Muscle layer of colon (tissue), 2 donors: ENCODE measurements around the gene JAZF1.
A peak's percentile ranks its signal among the peaks of the same experiment; 100 is the strongest.

Experiments
- H3K27ac ChIP-seq: one replicate; pipeline ENCODE4 v1.7.0; 2013; ENCODE audit warnings: low read depth, mild to moderate bottlenecking, low read length, moderate library complexity
- H3K27me3 ChIP-seq, 2 donors: one replicate each; pipeline ENCODE4 v1.7.0; 2013; ENCODE audit warnings: low read length in 2 of 2, mild to moderate bottlenecking in 2 of 2; ENCODE audit not compliant: insufficient read depth in 2 of 2, control insufficient read depth in 1 of 2
- H3K36me3 ChIP-seq: one replicate; pipeline ENCODE4 v1.7.0; 2013; ENCODE audit warnings: mild to moderate bottlenecking, low read length; ENCODE audit not compliant: insufficient read depth
- H3K4me1 ChIP-seq: one replicate; pipeline ENCODE4 v1.7.0; 2013; ENCODE audit warnings: mild to moderate bottlenecking, low read length; ENCODE audit not compliant: insufficient read depth
- H3K4me3 ChIP-seq, 2 donors: one replicate each; pipeline ENCODE4 v1.7.0; 2013; ENCODE audit warnings: low read length in 2 of 2, low read depth in 1 of 2, mild to moderate bottlenecking in 1 of 2, moderate library complexity in 1 of 2
- H3K9ac ChIP-seq: one replicate; pipeline ENCODE4 v1.7.0; 2013; ENCODE audit warnings: low read length
- H3K9me3 ChIP-seq: one replicate; pipeline ENCODE4 v1.7.0; 2013; ENCODE audit warnings: mild to moderate bottlenecking, low read length
- donor health status: abdominal sarcoma.
- donor health status: Adenocarcinoma of cecum.

Gene JAZF1

DNA sequence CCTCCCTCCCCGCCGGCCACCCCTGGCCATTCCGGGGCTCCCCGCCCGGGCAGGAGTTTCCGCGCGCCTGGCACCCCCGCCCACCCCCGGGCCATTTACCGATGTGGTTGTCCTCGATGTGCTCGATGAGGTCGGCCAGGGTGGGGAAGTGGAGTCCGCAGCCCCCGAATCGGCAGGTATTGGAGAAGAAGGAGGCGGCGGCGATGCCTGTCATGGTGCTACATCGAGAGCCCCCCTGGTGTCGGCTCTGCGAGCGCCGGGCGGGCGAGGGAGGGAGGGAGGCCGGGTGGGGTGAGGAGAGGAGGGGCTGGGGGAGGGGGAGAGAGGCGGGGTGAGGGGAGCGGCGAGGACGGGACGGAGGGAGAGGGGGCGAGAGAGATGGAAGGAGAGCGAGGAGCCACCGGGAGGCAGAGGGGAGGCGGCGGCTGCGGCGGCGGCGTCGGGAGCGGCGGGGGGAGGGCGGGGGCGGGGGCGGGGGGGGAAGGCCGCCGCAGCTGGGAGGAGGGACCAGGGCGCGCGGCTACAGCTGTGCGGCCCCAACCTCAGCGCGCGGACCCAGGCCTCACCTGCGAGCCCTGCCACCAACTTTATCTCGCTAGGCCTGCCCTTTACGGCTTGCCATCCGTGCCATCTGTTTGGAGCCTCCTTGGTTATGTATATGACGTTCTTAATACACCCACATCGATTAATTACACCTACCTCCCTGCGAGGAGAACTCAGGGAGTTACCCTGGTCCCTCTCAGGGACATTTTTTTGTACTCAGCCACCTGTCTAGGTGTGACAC lies at the start of gene JAZF1:
Gene JAZF1, minus strand, starts transcription at position 432 of the 784 bp plus-strand sequence.
- H3K27ac ChIP-seq: peak within 1 kb of the TSS; percentile 82
- peaks cover 49% of the 10 kb centered on the region for H3K4me1 ChIP-seq
- H3K9me3 ChIP-seq: no peaks in the 10 kb centered on the region
- no peak within 1 kb of the TSS for H3K9ac ChIP-seq
- no peaks in the 10 kb centered on the region for H3K27me3 ChIP-seq
- H3K4me3 ChIP-seq: peak within 1 kb of the TSS; percentile 58 to 84
- H3K36me3 ChIP-seq: no peaks in the 10 kb centered on the region

DNA sequence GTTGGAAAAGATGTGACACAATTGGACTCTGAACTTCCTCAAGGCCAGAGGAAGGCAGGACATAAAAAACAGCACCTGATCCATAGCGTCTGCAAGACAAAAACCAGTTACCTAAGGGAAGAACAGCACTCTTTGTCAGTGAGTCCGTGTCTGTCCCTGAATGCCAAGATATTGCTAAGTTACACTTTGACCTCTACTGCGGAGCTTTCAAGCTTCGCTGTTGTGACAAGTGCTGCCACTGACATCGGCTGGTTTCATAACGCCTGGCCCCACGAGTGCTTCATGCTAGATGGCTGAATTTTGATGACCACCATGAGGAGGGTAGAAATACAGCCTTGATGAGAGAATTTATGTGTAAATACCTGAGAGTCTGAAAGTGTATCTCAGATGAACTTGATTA lies 49.7 kb upstream of the JAZF1 start:
- no peaks in the 10 kb centered on the region for H3K9me3 ChIP-seq
- no peaks in the 10 kb centered on the region for H3K27me3 ChIP-seq
- no peak overlapping the region for H3K4me3 ChIP-seq
- no peaks in the 10 kb centered on the region for H3K36me3 ChIP-seq
- H3K9ac ChIP-seq: no peak overlapping the region
- H3K4me1 ChIP-seq: no peaks in the 10 kb centered on the region
- H3K27ac ChIP-seq: no peak overlapping the region

- Histone ChIP-seq H3K27ac (no peak overlapping the region), H3K4me1 (no peaks in the 10 kb centered on the region), H3K27me3 (no peaks in the 10 kb centered on the region), H3K36me3 (no peaks in the 10 kb centered on the region), H3K9me3 (no peaks in the 10 kb centered on the region), H3K4me3 (no peak overlapping the region), H3K9ac (no peak overlapping the region)
Measured at GRCh38 chr7:28228396-28228795, 47.8 kb upstream of the JAZF1 start.

DNA sequence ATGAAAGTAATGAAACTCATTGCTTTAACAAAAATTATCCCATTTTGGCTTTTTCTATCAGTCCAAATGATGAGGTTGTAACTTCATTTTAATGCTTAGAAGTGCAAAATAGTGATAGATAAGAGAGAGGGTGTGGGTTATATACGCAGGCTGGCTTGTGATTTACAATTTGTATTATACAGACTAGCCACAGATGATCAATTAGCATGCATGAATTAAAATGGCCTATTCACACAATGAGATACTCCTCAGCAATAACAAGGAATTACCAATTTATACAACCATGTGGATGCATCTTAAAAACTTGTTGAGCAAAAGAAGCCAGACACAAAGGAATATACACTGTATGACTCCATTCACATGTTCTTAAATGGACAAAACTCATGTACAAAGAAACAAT lies 45.4 kb upstream of the JAZF1 start:
- no peaks in the 10 kb centered on the region for H3K27me3 ChIP-seq
- no peaks in the 10 kb centered on the region for H3K4me1 ChIP-seq
- H3K4me3 ChIP-seq: no peak overlapping the region
- H3K36me3 ChIP-seq: no peaks in the 10 kb centered on the region
- H3K9me3 ChIP-seq: no peaks in the 10 kb centered on the region
- H3K27ac ChIP-seq: no peak overlapping the region
- H3K9ac ChIP-seq: no peak overlapping the region

- Histone ChIP-seq H3K27me3 (no peaks in the 10 kb centered on the region), H3K4me3 (no peak overlapping the region), H3K9me3 (no peaks in the 10 kb centered on the region), H3K36me3 (no peaks in the 10 kb centered on the region), H3K4me1 (no peaks in the 10 kb centered on the region), H3K9ac (no peak overlapping the region), H3K27ac (no peak overlapping the region)
Measured at GRCh38 chr7:28225576-28225975, 45.0 kb upstream of the JAZF1 start.

DNA sequence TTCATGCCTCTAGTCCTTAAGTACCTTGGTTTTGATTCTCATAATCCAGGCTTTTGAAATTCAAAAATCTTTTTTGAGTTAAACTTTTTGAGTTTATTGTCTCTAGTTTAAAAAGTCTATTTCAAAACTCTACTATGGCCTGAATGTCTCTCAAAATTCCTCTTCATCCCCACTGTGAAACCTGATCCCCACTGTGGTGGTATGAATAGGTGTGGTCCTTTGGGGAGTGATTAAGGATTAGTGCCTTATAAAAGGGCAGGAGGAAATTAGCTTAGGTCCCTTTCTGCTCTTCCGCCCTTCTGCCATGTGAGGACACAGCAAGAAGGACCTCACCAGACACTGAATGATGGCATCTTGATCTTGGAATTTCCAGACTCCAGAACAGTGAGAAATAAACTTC lies 44.1 kb upstream of the JAZF1 start:
- no peak overlapping the region for H3K4me3 ChIP-seq
- H3K27ac ChIP-seq: no peak overlapping the region
- H3K36me3 ChIP-seq: no peaks in the 10 kb centered on the region
- peaks cover 2% of the 10 kb centered on the region for H3K9me3 ChIP-seq
- no peak overlapping the region for H3K9ac ChIP-seq
- no peaks in the 10 kb centered on the region for H3K27me3 ChIP-seq
- H3K4me1 ChIP-seq: no peaks in the 10 kb centered on the region

GRCh38 chr7:28224172-28224571 lies 43.6 kb upstream of the JAZF1 start:
- Histone ChIP-seq H3K27ac (no peak overlapping the region), H3K36me3 (no peaks in the 10 kb centered on the region), H3K9me3 (peaks cover 6% of the 10 kb centered on the region), H3K4me1 (no peaks in the 10 kb centered on the region), H3K27me3 (no peaks in the 10 kb centered on the region), H3K4me3 (no peak overlapping the region), H3K9ac (no peak overlapping the region)

GRCh38 chr7:28222636-28223035 lies 42.0 kb upstream of the JAZF1 start:
- Histone ChIP-seq H3K4me1 (no peaks in the 10 kb centered on the region), H3K4me3 (no peak overlapping the region), H3K36me3 (no peaks in the 10 kb centered on the region), H3K9me3 (peaks cover 6% of the 10 kb centered on the region), H3K9ac (no peak overlapping the region), H3K27me3 (no peaks in the 10 kb centered on the region), H3K27ac (no peak overlapping the region)

GRCh38 chr7:28219793-28220192 lies 39.2 kb upstream of the JAZF1 start:
- H3K9ac ChIP-seq: no peak overlapping the region
- H3K4me1 ChIP-seq: no peaks in the 10 kb centered on the region
- H3K36me3 ChIP-seq: no peaks in the 10 kb centered on the region
- H3K27me3 ChIP-seq: no peaks in the 10 kb centered on the region
- no peak overlapping the region for H3K27ac ChIP-seq
- no peak overlapping the region for H3K4me3 ChIP-seq
- peaks cover 6% of the 10 kb centered on the region for H3K9me3 ChIP-seq

- no peaks in the 10 kb centered on the region for H3K27me3 ChIP-seq
Measured at GRCh38 chr7:28217143-28217542, 36.5 kb upstream of the JAZF1 start.

GRCh38 chr7:28211006-28211405 lies 30.4 kb upstream of the JAZF1 start:
- H3K4me1 ChIP-seq: no peaks in the 10 kb centered on the region
- H3K9me3 ChIP-seq: no peaks in the 10 kb centered on the region
- H3K9ac ChIP-seq: no peak overlapping the region
- no peak overlapping the region for H3K4me3 ChIP-seq
- no peaks in the 10 kb centered on the region for H3K36me3 ChIP-seq
- no peaks in the 10 kb centered on the region for H3K27me3 ChIP-seq
- no peak overlapping the region for H3K27ac ChIP-seq

More at GRCh38 chr7:28217143-28217542, 36.5 kb upstream of the JAZF1 start:
- Histone ChIP-seq H3K27ac (no peak overlapping the region), H3K4me3 (no peak overlapping the region), H3K9me3 (peaks cover 6% of the 10 kb centered on the region), H3K4me1 (no peaks in the 10 kb centered on the region), H3K36me3 (no peaks in the 10 kb centered on the region), H3K9ac (no peak overlapping the region)

DNA sequence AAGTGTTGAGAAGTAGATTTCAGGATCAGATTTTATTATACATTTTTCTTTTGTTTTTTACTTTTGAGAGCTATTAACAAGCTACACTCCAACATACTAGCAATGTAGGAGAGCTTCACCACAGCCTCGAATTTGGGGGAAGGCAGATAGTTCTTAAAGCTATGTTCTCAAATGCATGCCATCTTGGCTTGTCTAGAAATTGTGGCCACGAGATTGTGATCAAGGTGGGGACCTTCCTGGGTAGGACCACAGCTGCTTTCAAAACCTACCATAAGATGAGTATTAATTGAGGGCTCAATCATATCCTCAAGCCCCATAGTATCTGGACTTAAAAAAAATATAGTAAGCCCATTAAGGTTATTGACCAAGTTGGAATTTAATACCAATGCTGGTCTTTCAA lies 27.9 kb upstream of the JAZF1 start:
- H3K27ac ChIP-seq: no peak overlapping the region
- no peak overlapping the region for H3K4me3 ChIP-seq
- no peaks in the 10 kb centered on the region for H3K9me3 ChIP-seq
- no peaks in the 10 kb centered on the region for H3K4me1 ChIP-seq
- H3K27me3 ChIP-seq: no peaks in the 10 kb centered on the region
- H3K36me3 ChIP-seq: no peaks in the 10 kb centered on the region
- H3K9ac ChIP-seq: no peak overlapping the region
